T-helper 22 cell (primary cell): ENCODE data around the gene DNAH6.

ENCODE experiments used
- DNase-seq: peaks from one replicate; pipeline ENCODE4 v3.0.0-alpha.2; 2020; ENCODE audit warnings: low read depth

Gene DNAH6

DNA sequence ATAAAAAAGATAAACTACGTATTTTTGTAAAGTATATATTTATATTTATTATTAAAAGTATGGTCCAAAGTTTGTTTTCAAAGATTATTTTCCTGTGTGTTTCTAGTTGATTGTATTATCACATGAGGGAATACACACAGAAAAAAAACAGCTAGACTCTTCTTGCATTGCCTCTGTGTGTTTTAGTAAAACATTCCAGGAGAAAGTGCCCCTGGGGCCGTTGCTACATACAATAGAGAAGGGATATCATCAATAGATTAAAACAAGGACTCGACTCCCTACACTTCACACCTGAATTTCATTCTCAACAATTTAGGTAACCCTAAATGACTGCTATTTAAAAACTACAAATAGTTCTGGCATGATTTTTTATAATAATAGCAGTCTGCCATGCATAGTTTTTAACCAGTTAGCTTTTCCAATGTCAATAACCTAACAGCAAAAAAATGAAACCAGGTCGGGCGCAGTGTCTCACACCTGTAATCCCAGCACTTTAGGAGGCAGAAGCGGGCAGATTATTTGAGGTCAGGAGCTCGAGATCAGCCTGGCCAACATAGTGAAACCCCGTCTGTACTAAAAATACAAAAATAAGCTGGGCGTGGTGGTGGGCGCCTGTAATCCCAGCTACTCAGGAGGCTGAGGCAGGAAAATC, 171.3 kb downstream of the DNAH6 start:
- DNase-seq = no peak

DNA sequence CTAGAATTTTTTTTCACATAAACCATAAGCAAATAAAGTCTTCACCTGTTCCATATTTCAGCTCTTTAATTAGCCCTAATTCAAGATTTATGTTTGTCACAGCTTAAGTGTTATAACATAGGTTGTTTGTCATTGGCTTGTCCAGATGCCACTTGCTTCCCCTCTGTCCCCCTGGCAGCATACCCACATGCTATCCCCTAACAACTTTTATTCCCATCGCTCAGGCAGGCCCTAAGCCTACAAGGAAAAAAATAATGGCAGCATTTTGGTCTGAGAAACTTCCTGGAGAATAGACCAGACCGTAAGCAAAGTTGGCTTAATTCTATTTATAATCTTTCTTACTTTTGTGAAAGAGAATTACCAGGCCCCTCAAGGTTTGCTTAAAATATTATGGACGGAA, 173.9 kb downstream of the DNAH6 start:
- no peak for DNase-seq

DNA sequence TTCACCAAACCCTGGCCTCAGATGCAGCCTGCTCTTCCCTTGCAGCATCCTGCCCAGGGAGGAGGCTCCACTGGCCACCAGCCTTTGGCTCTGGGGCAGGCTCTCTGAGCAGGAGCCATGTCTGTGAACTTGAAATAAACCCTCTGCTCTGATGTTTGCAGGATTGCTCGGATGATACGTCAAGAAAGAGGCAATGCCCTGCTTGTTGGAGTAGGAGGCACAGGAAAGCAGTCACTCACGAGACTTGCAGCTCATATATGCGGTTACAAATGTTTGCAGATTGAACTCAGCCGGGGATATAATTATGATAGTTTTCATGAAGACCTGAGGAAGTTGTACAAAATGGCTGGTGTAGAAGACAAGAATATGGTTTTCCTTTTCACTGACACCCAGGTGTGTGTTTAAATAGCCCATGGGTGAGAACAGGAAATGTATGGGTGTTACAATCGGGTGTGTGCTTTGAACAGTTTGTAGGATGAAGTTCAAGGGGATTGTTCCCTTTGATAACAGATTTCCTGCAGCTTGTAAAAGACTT, 177.9 kb downstream of the DNAH6 start:
- no peak for DNase-seq

DNA sequence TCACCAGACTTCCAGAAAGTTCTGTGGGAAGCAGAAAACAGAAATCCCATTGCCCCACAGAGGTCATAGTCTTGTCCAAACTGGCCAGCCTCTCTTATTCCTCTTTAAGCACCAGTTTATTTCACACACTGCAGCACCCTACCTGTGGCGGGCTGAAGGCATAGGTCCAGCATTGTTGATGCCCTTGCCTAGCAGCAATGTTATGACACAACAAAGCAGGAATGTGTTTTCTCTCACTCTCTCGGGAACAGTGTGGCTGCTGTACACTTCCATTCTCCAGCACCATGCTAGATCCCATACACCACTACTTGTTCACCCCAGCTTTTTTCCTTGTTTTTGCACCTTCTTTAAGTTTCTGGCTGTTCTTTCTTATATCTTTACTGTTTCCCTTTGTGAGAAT, 181.6 kb downstream of the DNAH6 start:
- no peak for DNase-seq

DNA sequence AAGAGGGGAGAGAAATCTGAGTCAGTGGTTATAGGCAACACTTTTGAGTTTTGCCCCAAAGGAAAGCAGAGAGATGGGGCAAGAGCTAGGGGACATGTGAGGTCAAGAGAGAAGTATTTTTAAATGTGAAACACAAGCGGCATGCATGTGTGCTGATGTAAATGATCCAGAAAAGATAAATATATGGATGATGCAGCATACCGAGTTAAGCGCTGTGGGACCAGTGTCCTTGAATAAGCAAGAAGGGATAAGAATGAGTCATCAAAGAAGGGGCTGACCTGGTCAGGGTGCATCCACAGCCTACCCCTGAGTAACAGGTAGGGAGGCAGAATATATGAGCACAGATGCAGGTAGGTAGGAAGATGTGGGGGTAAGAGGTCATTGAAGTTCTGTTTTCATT, 183.7 kb downstream of the DNAH6 start:
- DNase-seq = no peak

DNA sequence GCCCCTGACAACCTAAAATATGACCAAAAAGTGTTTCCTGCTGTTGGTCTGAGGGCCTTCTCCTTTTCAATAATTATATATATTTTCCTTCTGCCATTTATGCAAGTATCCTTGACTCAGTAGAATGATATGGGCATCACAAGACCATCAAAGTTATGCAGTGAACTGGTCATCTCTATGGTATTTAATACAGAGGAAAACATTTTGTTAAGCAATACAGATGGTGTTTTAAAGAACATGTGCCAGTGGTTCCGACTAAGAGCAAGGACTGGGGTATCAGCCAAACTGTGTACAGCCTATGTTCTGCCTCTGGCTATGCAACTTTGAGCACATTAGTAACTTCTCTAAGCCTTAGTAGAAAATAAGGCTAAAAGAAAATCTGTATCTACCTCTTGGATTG, 185.6 kb downstream of the DNAH6 start:
- no peak for DNase-seq

DNA sequence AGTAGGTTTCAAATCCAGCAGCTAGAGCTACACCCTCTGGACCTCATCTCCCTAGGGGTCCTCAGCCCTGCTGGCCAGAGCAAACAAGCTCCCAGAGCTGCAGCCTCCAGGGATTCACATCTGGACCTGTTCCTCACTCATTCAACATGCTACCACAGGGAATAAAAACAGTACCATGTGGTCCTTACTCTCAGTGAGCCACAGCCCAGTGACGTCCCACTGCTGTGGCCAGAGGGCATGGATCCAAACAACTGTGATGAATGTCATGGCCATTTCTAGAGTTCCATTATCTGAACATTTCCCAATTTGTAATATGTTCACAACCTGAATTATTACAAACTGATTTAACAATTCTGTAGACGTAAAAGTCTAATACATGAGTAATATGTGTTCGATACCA, 186.6 kb downstream of the DNAH6 start:
- DNase-seq = no peak

DNA sequence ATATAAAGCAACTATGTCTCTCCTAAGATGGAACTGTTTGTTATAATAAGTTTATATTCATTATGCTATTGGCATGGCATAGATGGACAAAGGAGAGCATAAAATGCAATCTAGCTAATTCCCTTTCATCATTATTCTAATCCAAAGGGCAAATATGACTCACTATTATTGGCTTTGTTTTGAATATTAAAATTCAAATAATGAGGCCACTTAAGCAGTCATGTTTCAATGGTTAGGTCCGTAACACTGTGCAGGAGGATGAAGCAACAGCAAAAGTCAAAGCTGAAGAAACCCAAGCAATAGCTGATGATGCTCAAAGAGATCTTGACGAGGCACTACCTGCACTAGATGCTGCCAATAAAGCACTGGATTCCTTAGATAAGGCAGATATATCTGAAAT, 187.5 kb downstream of the DNAH6 start:
- no peak for DNase-seq

DNA sequence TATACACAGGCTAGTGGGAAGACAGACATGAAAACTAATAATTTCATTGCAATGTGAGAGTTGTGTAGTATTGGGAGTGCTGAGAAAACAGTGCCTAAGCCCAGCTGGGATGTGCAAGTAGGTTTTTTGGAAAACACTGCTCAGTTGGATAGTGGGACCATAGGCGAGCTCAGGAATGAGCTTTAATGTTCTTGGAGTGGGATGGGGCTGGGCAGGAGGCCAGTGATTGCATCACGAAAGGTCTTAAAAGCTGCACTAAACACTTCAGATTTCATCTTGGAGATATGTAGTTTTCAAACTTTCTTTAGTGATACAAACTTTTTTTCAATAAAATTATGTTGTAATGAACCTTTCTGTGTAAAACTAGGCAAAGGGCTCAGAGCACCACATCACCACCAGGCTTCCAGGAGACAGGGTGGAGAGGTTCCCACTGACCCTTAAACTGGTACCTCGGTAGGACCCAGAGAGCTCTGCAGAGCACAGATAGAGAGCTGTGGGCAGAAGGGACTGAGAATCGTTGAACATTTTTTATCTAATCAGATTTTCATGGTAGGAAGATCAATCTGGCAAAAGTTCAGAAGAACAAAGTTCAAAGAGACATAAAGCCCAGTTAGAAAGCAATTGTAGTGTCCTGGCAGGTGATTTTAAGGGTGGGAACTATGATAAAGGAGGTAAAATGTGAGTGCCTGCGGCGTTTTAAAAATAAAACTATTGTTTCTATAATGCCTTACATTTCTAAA, 188.4 kb downstream of the DNAH6 start:
- DNase-seq = no peak

DNA sequence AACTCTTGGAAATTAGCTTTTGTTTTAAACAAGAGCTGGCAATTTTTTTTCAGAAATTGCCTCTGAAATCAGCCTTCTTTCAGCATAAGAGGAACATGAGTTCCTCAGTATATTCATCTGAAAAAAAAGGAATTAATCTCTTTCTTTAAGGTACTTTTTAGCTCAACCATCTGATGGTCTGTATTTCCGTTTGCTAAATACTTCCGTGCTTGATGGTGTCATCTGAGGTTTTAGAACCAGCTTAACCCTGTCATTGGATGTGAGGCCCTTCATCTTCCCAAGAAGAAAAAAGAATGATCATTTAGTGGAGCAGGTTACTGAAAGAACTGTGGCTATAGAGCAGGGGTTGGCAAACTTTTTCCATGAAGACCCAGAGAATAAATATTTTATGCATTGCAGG, 189.6 kb downstream of the DNAH6 start:
- DNase-seq = no peak

DNA sequence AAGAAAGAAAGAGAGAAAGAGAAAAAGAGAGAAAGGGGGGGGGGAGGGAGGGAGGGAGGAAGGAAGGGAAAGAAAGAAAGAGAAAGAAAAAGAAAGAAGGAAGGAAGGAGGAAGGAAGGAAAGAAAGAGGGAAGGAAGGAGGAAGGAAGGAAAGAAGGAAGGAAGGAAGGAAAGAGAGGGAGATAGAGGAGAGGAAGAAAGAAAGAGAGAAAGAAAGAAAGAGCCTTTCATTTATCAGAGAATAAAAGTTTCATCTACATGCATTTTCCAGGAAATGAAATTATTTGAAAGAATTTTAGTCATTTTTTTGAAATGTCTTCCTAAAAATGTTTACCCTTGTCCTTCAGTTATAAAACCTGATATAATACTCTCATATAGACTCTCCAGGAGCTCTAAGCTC, 192.1 kb downstream of the DNAH6 start:
- DNase-seq = no peak

DNA sequence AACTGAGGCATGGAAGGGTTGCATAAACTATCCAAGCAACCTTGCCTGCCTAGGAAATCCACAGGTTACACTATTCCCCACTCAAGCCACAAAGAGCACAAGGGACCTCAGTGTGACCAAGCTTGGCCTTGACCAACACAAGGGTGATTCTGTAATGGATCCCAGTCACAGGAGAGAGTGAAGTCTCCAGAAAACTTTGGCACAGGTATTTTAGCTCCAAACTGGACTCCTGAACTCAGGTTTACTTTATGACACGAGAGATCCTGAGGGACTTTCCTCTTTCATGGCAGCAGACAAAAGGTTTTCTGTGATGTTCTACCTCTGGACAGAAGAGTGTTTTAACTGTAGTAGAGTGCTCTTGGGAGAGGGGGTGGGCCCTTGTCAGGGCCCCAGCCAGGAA, 195.4 kb downstream of the DNAH6 start:
- DNase-seq = no peak

DNA sequence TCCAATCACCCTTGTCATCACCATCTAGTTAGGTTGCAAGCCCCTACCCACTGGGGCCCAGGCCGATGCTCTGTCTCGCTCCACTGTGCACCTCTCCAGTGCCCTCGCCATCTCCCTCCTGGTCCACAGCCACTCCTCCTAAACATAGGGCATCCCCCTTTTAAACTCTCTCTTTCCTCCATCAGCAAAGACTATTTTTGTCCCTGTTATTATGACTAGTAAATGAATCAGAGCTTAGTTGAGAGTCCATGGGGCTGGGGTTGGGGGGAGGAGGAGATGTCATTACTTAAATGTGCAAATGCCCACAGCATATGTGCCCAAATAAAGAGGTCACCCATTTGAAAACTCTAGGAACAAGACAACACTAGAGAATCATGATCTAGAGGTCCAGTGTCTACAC, 197.1 kb downstream of the DNAH6 start:
- no peak for DNase-seq

DNA sequence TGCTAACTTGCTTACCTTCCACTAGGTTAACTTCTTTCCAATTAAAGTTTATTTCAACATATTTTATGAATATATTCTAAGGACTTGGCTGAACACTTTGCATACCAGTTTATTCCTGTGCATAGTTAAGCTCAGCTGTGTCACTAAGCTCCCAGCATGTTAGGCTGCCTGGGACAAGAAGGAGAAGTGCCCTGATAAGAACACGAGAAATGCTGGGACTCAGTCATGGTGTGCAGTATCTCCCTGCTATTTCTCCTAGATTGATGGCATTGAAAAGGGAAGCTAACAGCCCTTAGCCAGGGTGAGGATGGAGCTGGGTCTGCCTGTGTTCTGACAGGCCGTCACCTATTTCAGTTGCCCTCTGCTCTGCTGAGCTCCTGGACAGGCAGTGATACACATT, 200.3 kb downstream of the DNAH6 start:
- DNase-seq = no peak

DNA sequence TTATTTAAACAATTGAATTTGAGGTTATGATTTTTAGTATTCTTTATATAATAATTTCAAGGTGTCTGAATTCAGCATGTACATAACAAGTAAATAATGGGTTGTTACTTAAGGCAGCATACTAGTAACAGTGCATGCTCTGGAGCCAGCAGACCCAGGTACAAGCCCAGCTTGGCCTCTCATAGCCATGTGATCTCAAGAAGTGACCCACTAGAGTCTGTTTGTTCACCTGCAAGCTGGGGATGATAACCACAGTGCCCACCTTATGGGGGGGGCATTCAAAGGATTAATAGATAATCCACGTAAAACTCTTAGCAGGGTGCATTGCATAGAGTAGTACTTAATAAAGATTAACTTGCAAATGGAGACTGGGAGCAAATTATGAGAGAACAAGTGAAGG, 201.0 kb downstream of the DNAH6 start:
- DNase-seq = no peak

DNA sequence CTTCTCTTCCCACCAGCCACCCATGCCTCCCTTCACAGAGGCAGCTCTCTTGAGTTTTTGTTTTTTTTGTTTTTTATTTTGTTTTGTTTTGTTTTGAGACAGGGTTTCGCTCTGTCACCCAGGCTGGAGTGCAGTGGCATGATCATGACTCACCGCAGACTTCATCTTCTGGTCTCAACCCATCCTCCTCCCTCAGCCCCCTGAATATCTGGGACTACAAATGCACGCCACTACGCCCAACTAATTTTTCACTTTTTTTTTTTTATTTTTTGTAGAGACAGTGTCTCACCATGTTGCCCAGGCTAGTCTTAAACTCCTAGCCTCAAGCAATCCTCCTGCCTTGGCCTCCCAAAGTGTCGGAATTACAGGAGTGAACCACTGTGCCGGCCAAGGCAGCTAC, 203.1 kb downstream of the DNAH6 start:
- DNase-seq = no peak

DNA sequence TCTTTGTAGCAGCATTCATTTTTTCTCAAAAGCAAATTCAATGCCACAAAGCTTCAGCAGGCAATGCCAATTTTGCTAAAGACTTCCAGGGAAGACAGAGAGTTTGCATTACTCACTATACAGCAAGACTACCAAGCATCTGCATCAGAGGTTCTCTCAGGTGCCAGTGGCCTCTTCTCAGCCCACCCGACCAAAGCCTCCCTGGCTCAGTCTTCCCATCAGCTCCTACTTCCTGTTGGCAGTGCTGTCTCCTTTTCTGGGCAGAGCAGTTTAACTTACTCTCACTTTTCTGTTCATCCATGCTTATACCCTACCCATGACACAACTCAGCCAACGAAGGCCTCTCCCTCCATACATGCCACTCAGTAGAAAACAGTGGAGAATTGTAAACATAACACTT, 207.5 kb downstream of the DNAH6 start:
- DNase-seq = no peak

DNA sequence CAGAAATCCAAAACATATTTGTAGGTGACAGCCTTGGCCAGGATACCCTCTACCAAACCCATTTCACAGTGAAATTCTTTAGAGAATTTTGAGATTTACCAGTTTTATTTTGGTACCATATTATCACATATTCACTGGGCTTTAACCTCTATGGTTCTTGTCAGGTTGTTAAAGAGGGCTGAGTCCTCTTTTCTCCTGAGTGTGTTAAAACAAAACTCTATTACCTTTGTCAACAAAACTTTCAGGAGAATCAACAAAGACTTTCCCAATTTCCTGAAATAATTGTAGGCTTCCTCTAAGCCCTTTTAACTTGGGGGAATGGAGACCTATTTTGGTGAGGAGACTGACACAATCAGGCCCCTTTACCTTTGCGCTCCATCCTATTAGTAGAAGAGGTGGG, 209.4 kb downstream of the DNAH6 start:
- DNase-seq = no peak

DNA sequence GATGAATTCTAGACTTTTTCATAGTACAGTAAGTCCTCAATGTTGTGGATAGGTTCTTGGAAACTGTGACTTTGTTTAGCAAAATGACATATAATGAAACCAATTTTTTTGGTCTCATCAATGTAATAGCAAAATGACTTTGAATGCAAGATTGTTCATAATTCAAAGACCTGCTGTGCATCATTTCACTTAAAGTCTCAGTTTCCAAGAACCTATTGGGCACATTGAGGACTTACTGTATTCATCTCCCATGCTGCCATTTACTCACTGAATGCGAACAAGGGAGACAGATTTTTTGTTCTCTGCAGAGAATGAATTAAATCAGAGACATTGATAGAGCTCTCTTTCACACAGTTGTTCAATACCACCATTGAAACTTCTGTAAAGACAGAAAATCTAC, 211.0 kb downstream of the DNAH6 start:
- no peak for DNase-seq

DNA sequence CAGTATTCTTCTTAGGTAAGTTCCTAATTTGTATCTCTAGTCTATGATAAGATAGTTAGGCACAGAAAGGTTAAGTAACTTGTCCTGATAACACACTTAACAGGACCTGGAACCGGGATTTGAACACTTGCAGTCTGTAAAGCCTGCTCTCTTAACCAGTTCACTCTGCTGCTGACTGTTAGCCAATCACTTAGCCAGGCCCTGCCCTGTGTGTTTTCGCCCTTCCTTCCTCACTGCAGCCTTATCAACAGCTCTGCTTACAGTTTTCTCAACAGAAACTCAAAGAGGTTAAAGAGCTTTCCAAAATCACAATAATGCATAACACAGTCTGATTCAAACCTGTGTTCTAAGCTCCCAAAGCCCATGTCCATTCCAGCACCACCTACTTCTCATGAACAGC, 212.9 kb downstream of the DNAH6 start:
- no peak for DNase-seq

DNA sequence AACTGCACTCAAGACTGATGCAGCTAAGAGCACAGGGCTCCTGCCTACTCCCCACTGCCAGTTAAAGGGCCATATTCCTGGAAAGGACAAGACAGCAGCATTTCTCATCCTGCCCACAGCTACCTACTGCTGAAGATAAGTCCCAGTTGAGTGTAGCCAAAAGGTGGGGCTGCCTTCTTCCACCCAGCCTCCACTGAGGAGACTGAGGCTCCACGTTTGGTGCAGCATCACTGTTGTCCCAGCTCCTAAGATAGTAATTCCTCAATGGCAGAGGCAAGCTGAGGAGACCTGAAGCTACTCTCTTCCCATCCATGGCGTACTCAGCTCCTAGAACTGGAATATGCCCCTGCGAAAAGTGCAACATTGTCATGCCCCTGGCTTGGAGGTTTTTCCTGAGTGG, 214.9 kb downstream of the DNAH6 start:
- DNase-seq = no peak

DNA sequence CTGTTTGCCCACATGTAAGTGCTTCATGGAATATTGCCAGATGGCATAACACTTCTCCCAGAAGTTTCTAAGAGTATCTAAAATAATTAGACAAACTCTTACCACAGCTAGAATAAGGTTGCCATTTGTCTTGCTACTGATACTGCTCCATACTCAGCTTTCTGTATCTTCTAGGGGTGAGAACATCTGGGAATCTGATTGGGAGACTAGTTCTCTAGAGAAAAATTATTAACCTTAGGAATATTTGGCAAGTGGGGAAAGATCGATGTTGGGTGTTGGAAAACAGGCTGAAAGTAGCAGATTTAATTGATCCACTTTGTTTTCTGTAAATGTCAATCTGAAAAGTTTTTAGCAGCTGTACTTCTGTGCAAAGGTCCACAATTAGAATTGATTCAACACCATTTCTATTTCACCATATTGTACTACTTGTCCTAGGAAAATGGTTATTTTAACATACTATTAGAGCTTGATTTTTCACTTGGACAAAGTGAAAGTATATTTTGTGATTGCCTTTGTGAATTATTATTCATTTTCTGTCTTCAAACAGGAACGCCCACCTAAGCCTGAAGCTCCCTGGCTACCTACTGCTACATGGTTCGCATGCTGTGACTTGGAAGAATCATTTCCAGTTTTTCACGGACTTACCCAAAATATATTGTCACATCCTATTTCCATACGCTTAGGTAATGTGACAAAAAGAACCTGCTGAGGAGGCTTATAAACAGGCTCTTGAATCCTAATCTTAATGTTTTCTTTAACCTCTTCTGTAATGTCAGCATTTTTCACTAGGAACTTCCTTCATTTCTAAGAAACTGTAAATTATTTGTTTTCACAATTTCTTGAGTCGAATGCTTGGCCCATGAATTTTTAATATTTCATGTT, 216.8 kb downstream of the DNAH6 start:
- no peak for DNase-seq

DNA sequence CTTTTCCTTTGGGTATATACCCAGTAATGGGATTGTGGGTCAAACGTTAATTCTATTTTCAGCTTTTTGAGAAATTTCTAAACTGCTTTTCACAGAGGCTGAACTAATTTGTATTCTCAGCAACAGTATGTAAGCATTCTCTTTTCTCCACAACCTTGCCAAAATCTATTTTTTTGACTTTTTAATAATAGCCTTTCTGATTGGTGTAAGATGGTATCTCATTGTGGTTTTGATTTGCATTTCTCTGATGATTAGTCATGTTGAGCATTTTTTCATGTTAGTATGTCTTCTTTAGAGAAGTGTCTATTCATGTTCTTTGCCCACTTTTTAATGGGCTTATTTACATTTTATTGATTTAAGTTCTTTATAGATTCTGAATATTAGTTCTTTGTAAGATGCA, 219.1 kb downstream of the DNAH6 start:
- no peak for DNase-seq
